ENCODE measurements around the gene RNF128.

Gene RNF128

GRCh38 chrX:106716463-106716862 is 10.0 kb upstream of the RNF128 start:
- no peaks in the 10 kb centered on the region for H3K36me3 ChIP-seq (ENCODE audit: control insufficient read depth, low read length)

DNA sequence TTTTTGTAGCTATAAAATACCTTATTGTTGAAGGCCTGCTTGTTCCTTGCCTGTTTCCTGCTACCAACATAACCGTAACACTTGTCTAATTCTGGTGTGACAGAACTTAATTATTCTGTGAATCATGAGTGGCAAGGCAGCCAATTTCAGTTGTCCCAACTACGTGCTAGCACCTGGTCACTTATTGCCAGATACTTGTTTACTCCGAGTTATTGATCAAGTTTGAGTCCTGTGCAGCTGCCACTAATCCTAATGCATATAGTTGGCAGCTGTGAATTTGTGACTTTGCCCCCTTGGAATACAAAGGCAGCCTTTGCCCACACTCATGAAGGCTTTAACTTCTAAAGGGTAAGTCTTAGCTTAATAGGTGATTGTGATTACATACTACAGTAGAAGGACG is 7.8 kb upstream of the RNF128 start:
- Histone ChIP-seq H3K36me3 (ENCODE audit: control insufficient read depth, low read length) (no peaks in the 10 kb centered on the region), H3K9me3 (ENCODE audit: control insufficient read depth, insufficient read depth, low read length) (no peaks in the 10 kb centered on the region), H4K20me1 (ENCODE audit: control insufficient read depth, insufficient read depth, low read depth, low read length) (no peaks in the 10 kb centered on the region), H3K4me1 (ENCODE audit: control insufficient read depth, low read length) (no peaks in the 10 kb centered on the region), H3K4me3 (ENCODE audit: low read length) (no peak overlapping the region), H3K4me2 (ENCODE audit: low read length) (no peak overlapping the region), H3K79me2 (ENCODE audit: control insufficient read depth, low read length) (no peaks in the 10 kb centered on the region), H3K27ac (ENCODE audit: low read depth, low read length) (no peak overlapping the region), H3K27me3 (ENCODE audit: control insufficient read depth, low read length) (no peaks in the 10 kb centered on the region), H3K9me2 (replicated peaks; ENCODE audit: control insufficient read depth, low read length) (no peaks in the 10 kb centered on the region), H3F3A (ENCODE audit: control insufficient read depth, insufficient read depth) (no peaks in the 10 kb centered on the region)
- no peak for TF ChIP-seq CTCF (IDR thresholded peaks at IDR 0.05; ENCODE audit: low read depth, low read length, poor library complexity, severe bottlenecking)
- no peak for TF ChIP-seq EZH2phosphoT487 (IDR thresholded peaks at IDR 0.05; ENCODE audit: borderline replicate concordance, low read length)

More at GRCh38 chrX:106716463-106716862, 10.0 kb upstream of the RNF128 start:
- H3K4me3 ChIP-seq (ENCODE audit: low read length), result no peak overlapping the region
- H3K9me3 ChIP-seq (ENCODE audit: control insufficient read depth, insufficient read depth, low read length), result no peaks in the 10 kb centered on the region
- no peaks in the 10 kb centered on the region for H3K27me3 ChIP-seq (ENCODE audit: control insufficient read depth, low read length)
- no peak overlapping the region for H3K4me2 ChIP-seq (ENCODE audit: low read length)
- no peak for TF ChIP-seq CTCF (IDR thresholded peaks at IDR 0.05; ENCODE audit: low read depth, low read length, poor library complexity, severe bottlenecking)
- no peak for TF ChIP-seq EZH2phosphoT487 (IDR thresholded peaks at IDR 0.05; ENCODE audit: borderline replicate concordance, low read length)
- no peaks in the 10 kb centered on the region for H3K9me2 ChIP-seq (replicated peaks; ENCODE audit: control insufficient read depth, low read length)
- no peaks in the 10 kb centered on the region for H3F3A ChIP-seq (ENCODE audit: control insufficient read depth, insufficient read depth)
- no peaks in the 10 kb centered on the region for H3K4me1 ChIP-seq (ENCODE audit: control insufficient read depth, low read length)
- H3K79me2 ChIP-seq (ENCODE audit: control insufficient read depth, low read length), result no peaks in the 10 kb centered on the region
- H4K20me1 ChIP-seq (ENCODE audit: control insufficient read depth, insufficient read depth, low read depth, low read length), result no peaks in the 10 kb centered on the region
- no peak overlapping the region for H3K27ac ChIP-seq (ENCODE audit: low read depth, low read length)

GRCh38 chrX:106725931-106726330 is 570 bp upstream of the RNF128 start:
- Histone ChIP-seq H4K20me1 (ENCODE audit: control insufficient read depth, insufficient read depth, low read depth, low read length) (no peaks in the 10 kb centered on the region), H3K27me3 (ENCODE audit: control insufficient read depth, low read length) (no peaks in the 10 kb centered on the region), H3K4me1 (ENCODE audit: control insufficient read depth, low read length) (no peaks in the 10 kb centered on the region), H3K9me2 (replicated peaks; ENCODE audit: control insufficient read depth, low read length) (no peaks in the 10 kb centered on the region), H3K79me2 (ENCODE audit: control insufficient read depth, low read length) (no peaks in the 10 kb centered on the region), H3K9me3 (ENCODE audit: control insufficient read depth, insufficient read depth, low read length) (no peaks in the 10 kb centered on the region), H3K27ac (ENCODE audit: low read depth, low read length) (no peak overlapping the region), H3F3A (ENCODE audit: control insufficient read depth, insufficient read depth) (no peaks in the 10 kb centered on the region), H3K36me3 (ENCODE audit: control insufficient read depth, low read length) (no peaks in the 10 kb centered on the region), H3K4me3 (ENCODE audit: low read length) (no peak overlapping the region), H3K4me2 (ENCODE audit: low read length) (no peak overlapping the region)
- TF ChIP-seq CTCF (IDR thresholded peaks at IDR 0.05; ENCODE audit: low read depth, low read length, poor library complexity, severe bottlenecking), result no peak
- TF ChIP-seq EZH2phosphoT487 (IDR thresholded peaks at IDR 0.05; ENCODE audit: borderline replicate concordance, low read length), result no peak

GRCh38 chrX:106728337-106728736 is 1.8 kb downstream of the RNF128 start:
- Histone ChIP-seq H4K20me1 (ENCODE audit: control insufficient read depth, insufficient read depth, low read depth, low read length) (no peaks in the 10 kb centered on the region), H3K79me2 (ENCODE audit: control insufficient read depth, low read length) (no peaks in the 10 kb centered on the region), H3K4me1 (ENCODE audit: control insufficient read depth, low read length) (no peaks in the 10 kb centered on the region), H3K4me3 (ENCODE audit: low read length) (no peak overlapping the region), H3F3A (ENCODE audit: control insufficient read depth, insufficient read depth) (no peaks in the 10 kb centered on the region), H3K4me2 (ENCODE audit: low read length) (no peak overlapping the region), H3K36me3 (ENCODE audit: control insufficient read depth, low read length) (no peaks in the 10 kb centered on the region), H3K27ac (ENCODE audit: low read depth, low read length) (no peak overlapping the region), H3K27me3 (ENCODE audit: control insufficient read depth, low read length) (no peaks in the 10 kb centered on the region), H3K9me2 (replicated peaks; ENCODE audit: control insufficient read depth, low read length) (no peaks in the 10 kb centered on the region), H3K9me3 (ENCODE audit: control insufficient read depth, insufficient read depth, low read length) (no peaks in the 10 kb centered on the region)
- TF ChIP-seq CTCF (IDR thresholded peaks at IDR 0.05; ENCODE audit: low read depth, low read length, poor library complexity, severe bottlenecking), result no peak
- TF ChIP-seq EZH2phosphoT487 (IDR thresholded peaks at IDR 0.05; ENCODE audit: borderline replicate concordance, low read length), result no peak

Measured in DOHH2 (cell line).